ENCODE data around the gene UNC5C.

Gene UNC5C

GRCh38 chr4:95549246-95550114, 707 bp upstream of the UNC5C start:
- Histone ChIP-seq H3K27me3 (peaks cover 80% of the 10 kb centered on the region), H3K27ac (no peak overlapping the region)

GRCh38 chr4:95547715-95548471, 880 bp downstream of the UNC5C start:
- TF ChIP-seq CTCF (IDR thresholded peaks at IDR 0.05), result no peak
- Histone ChIP-seq H3K4me3 (ENCODE audit: low read depth in 1 of 2, low read length in 1 of 2) (peak overlapping the region in 1 of 2 experiments; percentile 47), H3K27ac (no peak overlapping the region), H3K36me3 (no peaks in the 10 kb centered on the region), H3K27me3 (peaks cover 83% of the 10 kb centered on the region), H3K4me1 (ENCODE audit: control insufficient read depth in 1 of 2, insufficient read depth in 1 of 2, low read depth in 1 of 2, low read length in 1 of 2) (peaks cover 5 to 14% of the 10 kb centered on the region in 2 experiments), H3K9me3 (no peaks in the 10 kb centered on the region)

More at GRCh38 chr4:95549246-95550114, 707 bp upstream of the UNC5C start:
- H3K9me3 ChIP-seq, result no peaks in the 10 kb centered on the region
- H3K36me3 ChIP-seq, result no peaks in the 10 kb centered on the region
- peaks cover 5 to 14% of the 10 kb centered on the region in 2 experiments for H3K4me1 ChIP-seq (ENCODE audit: control insufficient read depth in 1 of 2, insufficient read depth in 1 of 2, low read depth in 1 of 2, low read length in 1 of 2)
- no peak for TF ChIP-seq CTCF (IDR thresholded peaks at IDR 0.05)
- peak overlapping the region; percentile 39 to 47 for H3K4me3 ChIP-seq (ENCODE audit: low read depth in 1 of 2, low read length in 1 of 2)

- Histone ChIP-seq H3K27me3 (peaks cover 77% of the 10 kb centered on the region), H3K4me3 (ENCODE audit: low read depth in 1 of 2, low read length in 1 of 2) (no peak overlapping the region), H3K9me3 (no peaks in the 10 kb centered on the region), H3K27ac (no peak overlapping the region), H3K36me3 (no peaks in the 10 kb centered on the region), H3K4me1 (ENCODE audit: control insufficient read depth in 1 of 2, insufficient read depth in 1 of 2, low read depth in 1 of 2, low read length in 1 of 2) (peaks cover 5 to 14% of the 10 kb centered on the region in 2 experiments)
- no peak for TF ChIP-seq CTCF (IDR thresholded peaks at IDR 0.05)
Measured at GRCh38 chr4:95546866-95547714, 1.7 kb downstream of the UNC5C start.

- H3K27ac ChIP-seq, result no peak overlapping the region
Measured at GRCh38 chr4:95546221-95546620, 2.6 kb downstream of the UNC5C start.

More at GRCh38 chr4:95546221-95546620, 2.6 kb downstream of the UNC5C start:
- peaks cover 69% of the 10 kb centered on the region for H3K27me3 ChIP-seq
- H3K4me1 ChIP-seq (ENCODE audit: control insufficient read depth in 1 of 2, insufficient read depth in 1 of 2, low read depth in 1 of 2, low read length in 1 of 2), result peaks cover 5 to 14% of the 10 kb centered on the region in 2 experiments
- no peak overlapping the region for H3K4me3 ChIP-seq (ENCODE audit: low read depth in 1 of 2, low read length in 1 of 2)
- H3K36me3 ChIP-seq, result no peaks in the 10 kb centered on the region
- no peaks in the 10 kb centered on the region for H3K9me3 ChIP-seq
- TF ChIP-seq CTCF (IDR thresholded peaks at IDR 0.05), result no peak
